GM18526 (cell line): Measurements from ENCODE around the gene DAPK3.
A peak's percentile ranks its signal among the peaks of the same experiment; 100 is the strongest.

Experiments used
- POLR2A ChIP-seq: IDR thresholded peaks from 3 replicates; pipeline ENCODE4 v1.6.1; 2011; ENCODE audit not compliant: insufficient read length; ENCODE audit errors: extremely low read depth

Gene DAPK3

DNA sequence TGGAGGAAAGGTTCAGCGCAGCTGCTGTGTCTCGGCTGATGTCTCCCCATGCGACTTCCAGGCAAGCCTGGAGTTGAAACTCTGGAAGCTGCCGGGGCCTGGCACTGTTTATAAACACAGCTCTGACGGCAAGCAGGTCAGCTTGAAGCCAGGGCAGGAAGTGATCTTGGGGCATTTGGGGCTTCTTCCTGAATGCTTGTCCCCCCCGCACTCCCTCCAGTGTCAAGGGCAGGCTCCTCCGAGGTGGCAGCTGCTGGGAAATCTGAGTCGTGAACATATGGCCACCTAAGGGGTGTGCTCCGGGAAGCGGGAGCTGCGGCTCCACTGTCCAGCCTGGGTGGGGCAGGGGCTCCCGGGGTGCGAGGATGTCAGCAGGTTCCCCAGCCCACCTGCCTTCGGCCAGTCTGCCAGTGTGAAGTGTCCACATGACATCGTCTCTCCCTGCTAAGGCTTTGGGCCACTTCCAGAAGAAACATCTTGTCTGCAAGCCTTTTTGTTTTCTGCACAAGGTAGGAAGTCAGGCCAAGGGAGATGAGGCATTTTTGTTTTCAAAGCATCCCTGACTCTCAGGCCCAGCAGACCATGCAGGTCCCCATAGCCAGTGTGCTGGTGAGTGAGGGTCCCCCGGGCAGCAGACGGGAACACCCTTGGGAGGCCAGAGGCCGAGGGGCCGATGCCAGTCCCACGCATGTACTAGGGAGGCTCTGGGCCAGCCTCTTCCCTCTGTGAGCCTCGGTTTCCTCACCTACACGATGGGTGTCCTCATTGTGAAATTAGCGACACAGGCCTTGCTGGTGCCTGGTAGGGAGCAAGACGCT lies 39.3 kb upstream of the DAPK3 start:
- TF ChIP-seq POLR2A: no peak

DNA sequence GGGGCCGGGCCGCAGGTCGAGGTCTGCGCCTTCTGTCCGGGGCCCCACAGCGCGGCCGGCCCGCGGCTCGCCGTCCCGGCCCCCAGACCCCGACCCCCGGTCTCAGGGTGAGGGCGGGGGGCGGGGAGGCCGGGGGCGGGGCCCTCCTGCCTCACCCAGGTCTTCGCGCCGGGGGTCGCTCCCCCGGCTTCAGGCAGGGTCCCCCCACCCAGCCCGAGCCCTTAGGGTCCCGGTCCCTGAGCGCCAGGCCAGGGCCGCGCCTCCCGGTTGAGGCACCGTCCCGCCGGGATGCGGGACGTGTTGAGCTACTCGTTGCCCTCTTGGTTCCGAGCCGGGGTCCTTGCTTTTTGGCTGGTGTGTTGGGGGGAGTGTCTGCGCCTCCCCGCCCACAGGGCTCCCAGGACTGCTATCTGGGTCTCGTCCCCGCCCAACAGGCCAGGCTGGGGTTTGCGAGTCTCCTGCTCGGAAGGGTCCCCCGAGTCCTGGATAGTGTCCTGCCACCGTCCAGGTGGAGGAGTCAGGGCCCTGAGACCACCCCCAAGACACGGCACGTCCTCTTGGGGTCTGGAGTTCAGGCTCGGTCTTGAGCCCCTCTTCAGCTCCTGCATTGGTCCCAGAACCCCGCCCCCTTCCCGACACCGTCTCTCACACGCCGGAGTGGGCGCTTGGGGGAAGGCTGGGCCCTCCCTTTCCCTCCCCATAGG lies 37.1 kb upstream of the DAPK3 start:
- no peak for TF ChIP-seq POLR2A

DNA sequence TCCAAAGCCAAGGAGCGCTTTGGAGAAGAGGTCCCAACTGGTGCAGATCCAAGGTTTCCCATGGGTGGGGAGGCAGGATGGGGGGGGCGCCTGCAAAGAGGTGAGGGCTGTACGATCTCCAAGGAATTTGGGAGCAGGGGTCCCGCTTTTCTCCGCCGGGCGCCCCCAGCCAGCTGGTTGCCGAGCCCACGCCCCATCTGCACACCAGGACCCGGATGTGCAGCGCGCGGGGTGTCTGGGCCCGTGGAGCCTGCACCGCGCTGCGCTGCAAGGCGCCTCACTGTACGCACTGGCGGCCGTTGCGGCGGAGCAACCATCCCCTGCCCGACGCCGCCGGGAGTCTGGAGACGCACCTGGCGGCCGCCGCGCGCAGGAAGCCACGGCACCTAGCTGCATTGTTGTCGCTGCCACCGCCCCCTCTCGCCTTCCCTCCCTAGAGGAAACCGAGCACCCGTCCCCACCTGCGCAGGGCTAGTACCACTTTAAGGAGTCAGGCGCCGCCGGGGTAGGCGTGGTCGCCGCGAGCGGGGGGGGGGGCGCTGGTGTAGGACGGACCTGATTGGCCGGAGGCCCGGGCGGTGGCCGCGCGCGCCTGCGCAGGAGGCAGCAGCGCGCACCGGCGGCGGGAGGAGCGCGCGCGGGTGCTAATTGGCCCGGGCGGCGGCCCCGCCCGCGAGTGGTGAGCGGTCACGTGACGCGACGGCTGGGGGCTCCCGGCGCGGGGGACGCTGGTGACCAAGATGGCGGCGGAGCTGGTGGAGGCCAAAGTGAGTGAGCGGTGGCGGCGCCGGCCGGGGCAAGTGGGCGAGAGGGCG lies 36.3 kb upstream of the DAPK3 start, which contains the start of gene PIAS4:
Gene PIAS4, plus strand, starts transcription at position 716 of the 815 bp plus-strand sequence. Its CDS starts 25 bp downstream, at position 741.
- TF ChIP-seq POLR2A: peak; percentile 72

DNA sequence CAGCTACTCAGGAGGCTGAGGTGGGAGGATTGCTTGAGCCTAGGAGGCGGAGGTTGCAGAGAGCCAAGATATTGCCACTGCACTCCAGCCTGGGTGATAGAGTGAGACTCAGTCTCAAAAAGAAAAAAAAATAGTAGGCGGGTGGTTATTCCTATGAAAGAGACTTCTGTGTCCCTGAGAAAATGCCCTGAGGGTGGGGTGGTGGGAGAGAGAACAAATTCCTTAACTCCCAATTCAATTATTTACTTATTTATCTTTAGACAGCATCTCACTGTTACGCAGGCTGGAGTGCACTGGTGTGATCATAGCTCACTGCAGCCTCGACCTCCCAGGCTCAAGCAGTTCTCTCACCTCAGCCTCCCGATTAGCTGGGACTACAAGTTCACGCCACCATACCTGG lies 24.7 kb upstream of the DAPK3 start:
- TF ChIP-seq POLR2A: no peak

DNA sequence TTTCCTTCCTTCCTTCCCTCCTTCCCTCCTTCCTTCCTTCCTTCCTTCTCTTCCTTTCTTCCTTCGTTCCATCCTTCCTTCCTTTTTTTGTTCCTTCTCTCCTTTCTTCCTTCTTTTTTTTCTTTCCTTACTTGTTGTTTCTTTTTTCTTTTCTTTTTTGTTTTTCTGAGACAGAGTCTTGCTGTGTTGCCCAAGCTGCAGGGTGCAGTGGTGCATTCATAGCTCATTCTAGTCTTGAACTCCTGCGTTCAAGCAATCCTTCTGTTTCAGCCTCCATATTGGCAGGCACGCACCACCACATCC lies 19.9 kb upstream of the DAPK3 start:
- TF ChIP-seq POLR2A: no peak

DNA sequence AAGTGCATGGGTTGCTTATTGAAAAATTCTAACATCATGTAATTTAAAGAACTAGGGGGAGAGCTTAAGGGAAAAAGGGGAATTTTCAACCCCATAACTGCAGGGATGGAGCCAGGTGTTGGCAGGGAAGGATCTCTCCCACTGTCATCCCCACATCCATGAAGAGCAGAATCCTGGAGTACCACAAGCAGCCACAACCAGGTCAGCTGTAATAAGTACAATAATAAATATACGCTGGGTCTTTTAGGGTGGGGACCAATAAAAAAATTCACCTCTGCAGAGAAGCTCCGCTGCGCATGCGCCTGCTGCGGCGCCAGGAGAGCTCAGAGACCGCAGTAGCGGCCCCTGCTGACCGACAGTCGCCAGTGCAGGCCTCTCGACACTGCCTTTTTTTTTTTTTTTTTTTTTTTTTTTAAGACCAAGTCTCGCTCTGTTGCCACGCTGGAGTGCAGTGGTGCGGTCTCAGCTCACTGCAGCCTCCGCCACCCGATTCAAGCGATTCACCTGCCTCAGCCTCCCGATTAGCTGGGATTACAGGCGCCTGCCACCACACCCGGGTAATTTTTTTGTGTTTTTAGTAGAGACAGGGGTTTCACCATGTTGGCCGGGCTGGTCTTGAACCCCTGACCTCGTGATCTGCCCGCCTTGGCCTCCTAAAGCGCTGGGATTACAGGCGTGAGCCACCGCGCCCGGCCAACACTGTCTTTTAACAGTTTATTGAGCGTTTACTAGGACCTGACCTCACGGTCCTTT lies 16.9 kb upstream of the DAPK3 start:
- TF ChIP-seq POLR2A: no peak

DNA sequence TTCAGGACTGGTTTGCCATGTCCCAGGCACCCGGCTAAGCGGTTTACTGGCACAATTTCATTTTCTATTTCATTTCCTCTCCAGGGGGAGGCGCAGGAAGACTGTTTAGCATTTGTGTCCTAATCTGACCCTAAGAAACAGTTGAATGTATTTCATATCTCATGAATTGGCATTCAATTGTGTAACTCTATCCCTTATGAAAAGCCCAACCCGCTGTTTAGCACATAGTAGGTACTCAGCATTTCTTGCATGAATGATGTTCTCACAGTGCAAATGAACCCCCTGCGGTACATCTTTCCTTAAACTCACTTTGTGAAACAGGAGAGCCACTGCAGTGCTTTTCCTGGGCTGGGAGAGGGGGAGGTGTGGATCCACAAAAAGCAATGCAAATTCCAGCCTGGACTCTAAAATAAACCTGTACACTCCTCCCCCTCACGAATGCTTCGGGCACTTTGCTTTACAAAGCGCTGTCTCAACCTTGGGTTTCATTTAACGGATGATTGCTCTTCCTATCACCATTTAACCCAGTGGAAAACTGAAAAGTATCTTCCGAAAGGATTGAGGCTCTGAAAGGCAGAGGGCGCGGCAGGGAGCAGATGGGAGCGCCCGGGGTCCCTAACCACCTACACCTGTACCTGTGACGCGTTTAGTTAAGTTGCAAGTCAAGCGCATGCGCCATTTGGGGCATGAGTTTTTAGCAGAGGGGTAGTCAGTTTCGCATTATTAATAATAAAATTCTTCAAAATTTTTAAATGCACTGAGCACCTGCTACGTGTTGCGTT lies 15.6 kb upstream of the DAPK3 start:
- TF ChIP-seq POLR2A: no peak

DNA sequence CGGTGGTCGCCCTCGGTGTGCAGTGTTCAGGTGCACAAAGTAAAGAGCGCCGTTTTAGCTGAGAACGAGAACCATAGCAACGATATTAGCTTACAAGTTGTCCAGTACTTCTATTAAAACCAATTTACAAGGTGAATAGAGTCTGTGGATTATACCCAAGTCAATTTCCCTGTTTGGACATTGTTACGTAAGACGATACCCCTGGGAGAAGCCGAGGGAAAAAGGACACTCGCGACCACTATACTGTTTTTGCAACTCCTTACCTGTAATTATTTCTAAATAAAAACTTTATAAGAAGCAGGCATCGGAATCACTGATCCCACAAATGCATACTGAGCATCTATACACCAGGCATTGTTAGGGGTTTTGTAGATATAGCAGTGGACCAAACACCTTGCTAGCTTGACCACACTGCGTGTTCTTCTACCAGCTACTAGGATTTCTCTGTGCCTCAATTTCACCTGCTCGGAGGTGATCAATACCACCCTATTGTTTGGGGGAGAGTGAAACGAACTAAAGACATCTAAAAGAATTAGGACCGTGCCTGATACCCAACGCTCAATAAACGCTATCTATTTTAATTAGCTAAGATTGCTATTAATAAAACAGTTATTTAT lies 14.9 kb upstream of the DAPK3 start:
- no peak for TF ChIP-seq POLR2A

DNA sequence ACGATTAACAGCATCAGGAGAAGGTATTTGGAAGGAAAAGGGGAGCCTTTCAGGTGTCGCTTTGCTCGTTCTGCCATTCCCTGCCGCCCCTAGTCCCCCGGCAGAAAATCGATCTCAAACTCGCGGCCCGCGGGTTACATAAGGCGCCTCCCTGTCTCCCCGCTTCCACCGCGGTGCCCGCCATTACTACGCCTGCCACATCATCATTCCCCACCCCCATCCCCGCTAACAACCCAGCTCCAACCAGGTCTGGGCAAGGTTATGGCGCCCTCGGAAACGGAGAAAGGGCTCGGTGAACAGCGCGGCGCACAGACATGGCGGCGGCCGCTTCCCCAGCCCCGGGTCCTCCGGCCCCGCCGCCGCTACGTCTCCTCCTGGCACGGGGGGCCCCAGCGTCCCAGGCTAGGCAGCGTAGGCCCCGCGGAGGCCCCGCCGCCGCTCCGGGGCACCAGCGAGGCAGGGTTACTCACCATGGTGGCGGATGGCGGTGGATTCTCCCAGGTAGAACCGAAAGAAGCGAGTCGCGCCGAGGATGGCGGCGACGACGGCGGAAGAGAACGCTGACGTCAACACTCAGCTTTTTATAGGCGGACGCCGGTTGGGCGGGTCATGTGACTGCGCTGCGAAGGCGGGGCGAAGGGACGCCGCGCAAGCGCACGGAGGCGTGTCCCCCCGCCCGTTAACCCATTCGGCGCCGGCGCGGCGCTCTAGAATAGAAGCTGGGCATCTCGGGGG lies 14.2 kb upstream of the DAPK3 start, which contains the start of gene EEF2:
Gene EEF2, minus strand, starts transcription at position 556 of the 735 bp plus-strand sequence. Its CDS starts 83 bp downstream, at position 473.
- TF ChIP-seq POLR2A: peak; percentile 99

DNA sequence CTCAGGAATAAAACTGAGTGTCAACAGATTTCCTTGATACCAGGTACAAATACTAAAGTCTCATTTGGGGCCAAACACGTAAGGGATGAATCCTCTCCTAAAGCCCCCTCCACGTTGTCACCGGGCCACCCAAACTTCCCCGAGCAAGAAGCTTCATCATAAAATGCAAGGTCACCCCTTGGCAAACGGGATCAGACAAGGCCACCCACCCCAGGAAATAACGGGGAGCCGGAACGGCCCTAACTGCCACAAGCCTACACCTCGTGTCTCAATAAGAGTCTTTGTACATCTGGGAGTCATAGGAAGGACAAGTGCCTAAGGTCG lies 13.6 kb upstream of the DAPK3 start:
- no peak for TF ChIP-seq POLR2A

DNA sequence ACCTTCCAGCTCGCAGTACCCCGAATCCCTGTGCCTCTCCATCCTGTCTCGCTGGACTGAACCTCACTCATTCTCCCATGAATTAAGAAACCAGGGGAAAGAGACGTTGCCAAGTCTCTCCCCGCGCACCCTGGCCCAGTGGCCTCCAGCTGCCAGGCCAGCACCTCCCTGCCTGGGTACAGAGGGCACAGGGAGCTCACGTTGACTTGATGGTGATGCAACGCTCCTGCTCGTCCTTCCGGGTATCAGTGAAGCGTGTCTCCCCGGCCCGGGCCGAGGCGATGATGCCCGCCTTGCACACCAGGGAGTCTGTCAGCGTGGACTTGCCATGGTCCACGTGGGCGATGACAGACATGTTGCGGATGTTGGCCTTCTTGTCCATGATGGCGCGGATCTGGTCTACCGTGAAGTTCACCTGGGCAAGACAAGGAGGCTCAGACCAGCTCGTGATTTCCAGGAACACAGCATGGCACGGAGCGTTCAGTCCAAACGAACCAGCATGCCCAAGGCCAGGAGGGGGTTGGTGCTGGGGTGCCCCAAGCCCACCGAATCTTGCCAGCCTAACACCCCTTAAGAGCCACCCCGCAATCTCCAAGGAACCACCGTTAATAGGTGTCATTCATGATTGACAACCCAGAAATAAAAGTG lies 13.2 kb upstream of the DAPK3 start:
- TF ChIP-seq POLR2A: peak; percentile 26

DNA sequence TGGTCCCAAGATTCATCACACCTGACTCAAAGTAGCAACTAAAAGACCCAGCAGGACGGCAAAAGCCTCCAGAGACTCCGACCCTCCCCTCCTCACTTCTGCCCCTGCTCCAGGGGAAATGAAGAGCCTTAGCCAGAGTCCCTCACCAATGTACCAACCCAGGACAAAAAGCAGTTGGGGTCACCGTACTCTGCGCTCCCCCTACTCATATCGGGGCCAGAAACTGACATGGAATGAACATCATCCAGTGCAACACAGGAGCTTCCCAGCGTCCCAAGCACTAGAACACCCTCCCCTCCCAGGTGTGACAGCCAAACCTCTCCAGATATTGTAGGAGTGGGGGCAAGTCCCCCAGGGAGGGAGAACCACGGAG lies 12.6 kb upstream of the DAPK3 start:
- TF ChIP-seq POLR2A: no peak
